ENCODE data around the gene OR6P1.

DNA sequence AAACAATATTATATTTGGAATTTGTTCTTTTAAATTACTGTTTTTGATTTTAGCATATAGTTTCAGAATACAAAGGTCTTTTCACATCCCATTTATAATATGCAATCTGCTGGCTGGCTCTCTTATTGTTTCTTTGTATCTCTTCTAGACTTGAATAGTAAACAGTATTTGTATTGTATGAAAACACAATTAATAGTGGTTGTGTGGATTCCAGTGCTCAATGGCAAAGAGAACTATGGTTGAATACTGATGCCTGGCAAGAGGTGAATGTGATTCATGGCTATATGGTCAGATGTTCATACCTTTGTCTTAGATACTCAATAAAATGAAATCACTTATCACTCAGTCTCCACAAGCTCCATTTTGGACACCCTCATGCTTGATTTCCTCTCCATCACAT lies 53.4 kb downstream of the OR6P1 start:
- TF ChIP-seq, protein P1, sequence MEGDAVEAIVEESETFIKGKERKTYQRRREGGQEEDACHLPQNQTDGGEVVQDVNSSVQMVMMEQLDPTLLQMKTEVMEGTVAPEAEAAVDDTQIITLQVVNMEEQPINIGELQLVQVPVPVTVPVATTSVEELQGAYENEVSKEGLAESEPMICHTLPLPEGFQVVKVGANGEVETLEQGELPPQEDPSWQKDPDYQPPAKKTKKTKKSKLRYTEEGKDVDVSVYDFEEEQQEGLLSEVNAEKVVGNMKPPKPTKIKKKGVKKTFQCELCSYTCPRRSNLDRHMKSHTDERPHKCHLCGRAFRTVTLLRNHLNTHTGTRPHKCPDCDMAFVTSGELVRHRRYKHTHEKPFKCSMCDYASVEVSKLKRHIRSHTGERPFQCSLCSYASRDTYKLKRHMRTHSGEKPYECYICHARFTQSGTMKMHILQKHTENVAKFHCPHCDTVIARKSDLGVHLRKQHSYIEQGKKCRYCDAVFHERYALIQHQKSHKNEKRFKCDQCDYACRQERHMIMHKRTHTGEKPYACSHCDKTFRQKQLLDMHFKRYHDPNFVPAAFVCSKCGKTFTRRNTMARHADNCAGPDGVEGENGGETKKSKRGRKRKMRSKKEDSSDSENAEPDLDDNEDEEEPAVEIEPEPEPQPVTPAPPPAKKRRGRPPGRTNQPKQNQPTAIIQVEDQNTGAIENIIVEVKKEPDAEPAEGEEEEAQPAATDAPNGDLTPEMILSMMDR (IDR thresholded peaks at IDR 0.05; ENCODE audit: low read depth, low read length), result no peak
- TF ChIP-seq POLR2A (IDR thresholded peaks at IDR 0.05; ENCODE audit: extremely low read depth, insufficient read length), result no peak
- TF ChIP-seq MYC (IDR thresholded peaks at IDR 0.05; ENCODE audit: low read depth, low read length), result no peak

Data from NB4 (cell line).